NCI-H446 treated with DMSO at 0.1 percent for 48 hours (cell line): ENCODE results near the gene VWA3B.
"Not testable (repeated sequence)": the region's sequence is repeated elsewhere in the genome, so short reads cannot be mapped to it uniquely, and the experiment has no call there.

ENCODE experiments used
- DNase-seq: peaks from one replicate; lab custom pipeline; 2025; lab: John Stamatoyannopoulos, UW

VWA3B gene

GRCh38 chr2:98086491-98087446 is at the start of gene VWA3B:
Gene VWA3B (plus strand): TSS chr2:98087167. CDS start chr2:98093093, 5,926 bp downstream.
- DNase-seq: no peak

DNA sequence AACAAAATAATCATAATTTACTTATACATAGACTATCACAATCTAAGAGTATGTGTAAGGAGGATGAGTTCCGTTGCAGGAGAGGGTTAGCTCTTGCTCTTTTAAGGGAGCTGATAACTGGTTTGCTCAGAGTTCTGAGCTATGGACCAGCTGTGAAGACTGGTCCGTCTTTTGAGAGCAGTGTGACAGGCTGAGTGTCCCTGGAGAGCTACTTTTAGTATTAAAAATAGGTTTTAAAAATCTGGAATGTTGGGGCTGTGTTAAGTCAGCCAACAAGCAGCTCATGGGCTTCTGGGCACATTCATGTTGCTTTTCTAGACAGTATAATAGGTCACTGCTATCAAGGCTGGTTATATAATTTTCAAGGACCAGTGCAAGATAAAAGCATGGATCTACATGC is 49.8 kb upstream of the VWA3B start:
- DNase-seq: no peak

GRCh38 chr2:98037666-98038336 is 49.2 kb upstream of the VWA3B start:
- DNase-seq: no peak

DNA sequence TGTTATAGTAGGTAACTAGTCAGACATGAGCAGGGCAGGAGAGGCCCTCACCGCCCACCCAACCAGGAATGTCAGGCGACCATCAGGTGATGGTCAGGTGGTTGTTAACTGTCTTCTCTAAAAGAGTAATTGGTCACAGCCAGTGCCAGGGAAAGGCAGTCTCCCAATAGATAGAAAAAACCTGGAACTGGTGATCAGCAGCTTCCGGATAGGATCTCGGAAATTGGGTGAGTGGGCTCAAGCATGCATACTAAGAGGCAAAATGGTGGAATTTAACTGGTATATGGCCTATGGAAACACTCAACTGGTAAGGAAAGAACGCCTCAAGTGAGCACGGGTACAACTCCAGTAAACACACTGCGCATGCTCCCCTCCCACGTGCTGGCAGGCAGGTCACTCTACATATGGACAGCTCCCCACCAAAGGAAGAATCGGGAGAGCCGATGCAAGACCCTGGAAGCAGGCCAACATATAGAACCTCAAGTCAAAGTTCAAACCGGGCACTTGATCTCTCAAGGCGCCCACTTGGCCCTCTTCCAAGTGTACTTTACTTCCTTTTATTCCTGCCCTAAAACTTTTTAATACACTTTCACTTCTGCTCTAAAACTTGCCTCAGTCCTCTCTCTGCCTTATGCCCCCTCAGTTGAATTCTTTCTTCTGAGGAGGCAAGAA is 47.7 kb upstream of the VWA3B start:
- DNase-seq: no peak

- DNase-seq: no peak
These were observed 46.5 kb upstream of the VWA3B start for GRCh38 chr2:98040331-98040939.

DNA sequence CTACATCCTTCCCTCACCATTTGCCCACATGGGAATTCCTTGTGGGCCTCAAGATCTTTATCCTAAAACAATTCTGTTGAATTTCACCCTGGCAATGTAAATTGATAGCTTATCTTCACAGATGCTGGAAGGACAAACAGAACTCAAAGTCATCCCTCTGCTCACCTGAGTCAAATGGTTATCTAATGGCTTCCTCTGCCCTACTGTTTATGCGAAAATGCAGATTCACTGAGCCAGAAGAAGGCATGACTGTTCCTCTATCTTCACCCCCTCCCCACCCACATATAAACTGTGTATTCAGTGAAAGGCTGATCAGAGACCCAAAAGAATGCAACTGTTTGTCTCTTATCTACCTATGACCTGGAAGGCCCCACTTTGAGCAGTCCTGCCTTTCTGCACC is 43.9 kb upstream of the VWA3B start:
- no peak for DNase-seq

DNA sequence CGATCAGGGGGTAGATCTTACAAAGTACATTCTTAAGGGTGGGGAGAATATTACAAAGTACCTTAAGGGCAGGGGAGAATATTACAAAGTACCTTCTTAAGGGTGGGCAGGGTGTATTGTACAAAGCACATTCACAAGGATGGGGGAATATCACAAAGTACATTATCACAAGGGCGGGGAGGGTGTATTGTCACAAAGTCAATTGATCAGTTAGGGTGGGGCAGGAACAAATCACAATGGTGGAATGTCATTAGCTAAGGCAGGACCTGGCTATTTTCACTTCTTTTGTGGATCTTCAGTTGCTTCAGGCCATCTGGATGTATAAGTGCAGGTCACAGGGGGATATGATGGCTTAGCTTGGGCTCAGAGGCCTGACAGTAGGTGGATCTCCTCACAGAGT is 42.2 kb upstream of the VWA3B start:
- DNase-seq: not testable (repeated sequence)

GRCh38 chr2:98050070-98050469 is 36.9 kb upstream of the VWA3B start:
- DNase-seq: no peak

GRCh38 chr2:98058191-98058975 is 28.6 kb upstream of the VWA3B start:
- DNase-seq: no peak

- DNase-seq: no peak
These were observed 26.7 kb upstream of the VWA3B start for GRCh38 chr2:98060277-98060676.

DNA sequence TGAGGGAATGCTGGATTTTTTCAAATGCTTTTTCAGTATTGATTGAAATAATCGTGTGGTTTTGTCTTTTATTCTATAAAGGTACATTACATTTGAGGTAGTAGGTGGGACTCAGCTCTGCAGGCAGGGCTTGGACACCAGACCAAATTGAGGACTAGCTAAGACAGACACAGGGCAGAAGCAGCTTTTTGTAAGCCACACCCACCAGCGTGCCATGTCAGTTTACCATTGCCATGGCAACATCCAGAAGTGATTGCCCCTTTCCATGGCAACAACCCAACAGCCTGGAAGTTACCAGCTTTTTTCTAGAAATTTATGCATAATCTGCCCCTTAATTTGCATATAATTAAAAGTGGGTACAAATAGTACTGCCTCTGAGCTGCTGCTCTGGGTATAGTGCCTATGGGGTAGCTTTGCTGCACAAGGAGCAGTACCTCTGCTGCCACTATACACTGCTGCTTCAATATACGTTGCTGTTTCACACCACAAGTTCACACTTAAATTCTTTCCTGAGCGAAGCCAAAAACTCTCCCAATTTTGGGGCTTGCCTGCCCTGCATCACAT is 23.6 kb upstream of the VWA3B start:
- no peak for DNase-seq

DNA sequence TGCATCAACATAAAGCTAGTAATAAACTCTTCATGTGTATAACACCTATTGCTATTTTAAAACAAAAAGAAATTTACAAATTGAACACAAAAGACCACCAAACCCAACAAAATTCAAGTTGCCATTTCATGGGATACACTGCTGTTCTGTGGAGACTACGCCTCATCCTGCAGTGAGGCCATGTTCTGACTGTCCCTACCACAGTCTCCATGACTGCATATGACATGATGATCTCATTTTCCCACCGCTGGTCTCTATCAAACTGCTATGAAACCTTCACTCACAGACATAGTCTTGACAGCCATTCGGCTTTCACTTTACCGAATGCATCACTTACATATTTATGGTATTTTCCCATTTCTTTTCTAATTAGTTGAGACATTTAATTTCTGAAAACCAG is 21.2 kb upstream of the VWA3B start:
- DNase-seq: no peak

DNA sequence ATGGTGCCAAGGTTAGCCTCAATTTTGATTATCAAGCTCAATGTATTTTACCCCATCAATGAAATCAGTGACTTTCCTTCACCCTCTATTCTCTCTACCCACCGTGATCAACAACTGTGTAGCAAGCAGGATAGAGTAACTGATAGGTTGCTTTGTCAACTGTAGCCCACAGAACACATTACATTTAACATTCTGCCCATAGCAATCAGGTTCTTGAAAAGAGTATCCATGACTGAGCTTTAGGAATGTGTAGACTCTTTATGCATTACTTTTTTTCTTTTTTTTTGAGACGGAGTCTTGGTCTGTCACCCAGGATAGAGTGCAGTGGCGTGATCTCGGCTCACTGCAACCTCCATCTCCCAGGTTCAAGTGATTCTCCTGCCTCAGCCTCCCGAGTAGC is 19.8 kb upstream of the VWA3B start:
- no peak for DNase-seq

DNA sequence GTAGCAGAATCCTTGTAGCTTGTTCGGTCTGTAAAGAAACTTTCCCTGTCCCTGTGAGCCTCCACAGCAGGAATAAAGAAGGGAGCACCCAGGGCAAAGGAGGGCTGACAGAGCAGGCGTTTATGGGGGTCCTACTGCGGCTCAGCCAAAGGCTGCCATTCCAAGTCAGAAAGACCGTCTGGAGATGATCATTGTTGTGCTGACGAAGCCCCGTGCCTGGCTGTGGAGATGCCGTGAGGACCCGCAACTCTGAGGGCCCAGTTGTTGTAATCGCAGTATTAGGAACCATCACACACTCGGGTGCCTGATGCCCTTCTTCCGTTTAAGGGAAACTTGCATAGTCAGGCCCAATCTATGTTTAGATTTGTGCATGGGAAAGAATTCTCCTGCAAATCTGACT is 16.9 kb upstream of the VWA3B start:
- DNase-seq: no peak

DNA sequence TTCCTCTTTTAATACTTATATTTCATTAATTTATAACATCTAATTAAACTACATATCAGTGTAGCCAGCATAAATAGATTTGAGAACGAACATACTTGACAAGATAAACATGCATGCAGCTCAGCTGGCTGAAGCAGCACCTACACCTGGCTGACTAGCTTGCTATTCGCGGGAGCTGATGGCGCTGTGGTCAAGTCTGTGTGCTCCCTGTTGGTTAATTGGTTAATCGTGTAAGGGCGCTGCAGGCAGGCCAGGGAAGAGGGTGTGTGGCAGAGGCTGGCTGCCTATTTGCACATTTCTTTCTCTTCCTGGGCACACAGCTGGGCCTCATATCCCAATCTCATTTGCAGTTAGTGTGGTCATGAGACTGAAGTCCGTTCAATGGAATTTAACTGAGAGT is 14.5 kb upstream of the VWA3B start:
- DNase-seq: no peak

DNA sequence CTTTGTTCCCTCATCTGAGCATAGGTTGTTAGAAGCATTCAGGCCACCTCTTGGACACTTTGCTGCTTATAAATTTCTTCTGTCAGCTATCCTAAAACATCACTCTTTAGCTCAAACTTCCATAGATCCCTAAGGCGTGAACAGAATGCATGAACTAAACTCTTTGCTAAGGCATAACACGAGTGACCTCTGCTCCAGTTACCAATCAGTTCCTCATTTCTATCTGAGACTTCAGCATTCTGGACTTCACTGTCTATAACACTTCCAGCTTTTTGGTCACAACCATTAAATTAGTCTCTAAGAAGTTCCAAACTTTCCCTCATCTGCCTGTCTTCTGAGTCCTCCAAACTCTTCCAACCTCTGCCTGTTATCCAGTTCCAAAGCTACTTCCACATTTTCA is 8.3 kb upstream of the VWA3B start:
- no peak for DNase-seq

GRCh38 chr2:98084151-98084868 is 2.7 kb upstream of the VWA3B start:
- no peak for DNase-seq

GRCh38 chr2:98084869-98085238 is 2.1 kb upstream of the VWA3B start:
- DNase-seq: no peak

- no peak for DNase-seq
These were observed 1.3 kb upstream of the VWA3B start for GRCh38 chr2:98085649-98086048.

GRCh38 chr2:98087447-98088020 is 567 bp downstream of the VWA3B start:
- DNase-seq: no peak
